Measurements from ENCODE around the gene HPS1.
"Not testable (repeated sequence)": the region's sequence is repeated elsewhere in the genome, so short reads cannot be mapped to it uniquely, and the experiment has no call there.

HPS1 gene

DNA sequence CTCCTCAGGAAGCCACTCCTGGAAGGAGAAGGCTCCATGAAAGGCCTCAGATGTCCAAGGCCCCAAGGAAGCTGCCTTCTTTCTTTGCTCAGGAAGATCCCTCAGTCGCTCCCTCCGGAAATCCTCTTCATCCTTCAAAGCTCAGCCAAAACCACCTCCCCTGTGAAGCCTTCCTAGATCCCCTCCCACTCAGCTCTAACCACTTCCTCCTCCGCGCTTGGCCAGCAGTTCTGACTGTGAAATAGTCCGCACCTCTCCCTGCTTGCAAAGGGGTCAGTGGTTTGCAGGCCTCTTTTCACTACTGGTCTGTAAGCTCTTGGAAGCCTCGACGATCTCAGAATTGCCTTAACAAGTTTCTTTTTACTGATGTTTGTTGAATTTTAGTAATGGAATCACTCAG, 55.7 kb downstream of the HPS1 start:
- DNase-seq (ENCODE audit: low read depth): no peak
- TF ChIP-seq, protein P1, sequence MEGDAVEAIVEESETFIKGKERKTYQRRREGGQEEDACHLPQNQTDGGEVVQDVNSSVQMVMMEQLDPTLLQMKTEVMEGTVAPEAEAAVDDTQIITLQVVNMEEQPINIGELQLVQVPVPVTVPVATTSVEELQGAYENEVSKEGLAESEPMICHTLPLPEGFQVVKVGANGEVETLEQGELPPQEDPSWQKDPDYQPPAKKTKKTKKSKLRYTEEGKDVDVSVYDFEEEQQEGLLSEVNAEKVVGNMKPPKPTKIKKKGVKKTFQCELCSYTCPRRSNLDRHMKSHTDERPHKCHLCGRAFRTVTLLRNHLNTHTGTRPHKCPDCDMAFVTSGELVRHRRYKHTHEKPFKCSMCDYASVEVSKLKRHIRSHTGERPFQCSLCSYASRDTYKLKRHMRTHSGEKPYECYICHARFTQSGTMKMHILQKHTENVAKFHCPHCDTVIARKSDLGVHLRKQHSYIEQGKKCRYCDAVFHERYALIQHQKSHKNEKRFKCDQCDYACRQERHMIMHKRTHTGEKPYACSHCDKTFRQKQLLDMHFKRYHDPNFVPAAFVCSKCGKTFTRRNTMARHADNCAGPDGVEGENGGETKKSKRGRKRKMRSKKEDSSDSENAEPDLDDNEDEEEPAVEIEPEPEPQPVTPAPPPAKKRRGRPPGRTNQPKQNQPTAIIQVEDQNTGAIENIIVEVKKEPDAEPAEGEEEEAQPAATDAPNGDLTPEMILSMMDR (IDR thresholded peaks at IDR 0.05; ENCODE audit: low read depth, low read length, missing control alignments): no peak
- H3K4me3 ChIP-seq (ENCODE audit: low read depth, low read length): no peak overlapping the region

DNA sequence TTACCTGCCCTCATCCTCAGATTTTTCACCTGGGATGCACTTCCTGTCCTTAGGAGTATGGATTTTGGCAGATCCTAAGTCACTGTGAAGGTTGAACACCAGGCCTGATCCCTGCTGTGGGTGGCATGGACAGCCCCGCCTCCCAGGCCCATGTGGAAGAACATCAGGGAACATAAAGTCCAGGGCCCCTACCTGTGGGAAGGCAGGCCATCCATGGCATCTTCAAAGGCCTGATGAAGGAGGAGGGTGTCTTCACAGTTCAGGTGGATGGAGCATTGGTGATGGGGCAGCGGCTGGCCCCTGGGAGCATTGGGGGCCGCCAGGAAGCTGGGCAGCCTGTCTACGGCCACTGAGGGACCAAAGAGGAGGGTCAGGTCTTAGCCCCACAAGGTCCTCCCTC, 56.3 kb downstream of the HPS1 start:
- no peak for DNase-seq (ENCODE audit: low read depth)
- H3K4me3 ChIP-seq (ENCODE audit: low read depth, low read length): no peak overlapping the region
- TF ChIP-seq, protein P1 (IDR thresholded peaks at IDR 0.05; ENCODE audit: low read depth, low read length, missing control alignments): no peak

DNA sequence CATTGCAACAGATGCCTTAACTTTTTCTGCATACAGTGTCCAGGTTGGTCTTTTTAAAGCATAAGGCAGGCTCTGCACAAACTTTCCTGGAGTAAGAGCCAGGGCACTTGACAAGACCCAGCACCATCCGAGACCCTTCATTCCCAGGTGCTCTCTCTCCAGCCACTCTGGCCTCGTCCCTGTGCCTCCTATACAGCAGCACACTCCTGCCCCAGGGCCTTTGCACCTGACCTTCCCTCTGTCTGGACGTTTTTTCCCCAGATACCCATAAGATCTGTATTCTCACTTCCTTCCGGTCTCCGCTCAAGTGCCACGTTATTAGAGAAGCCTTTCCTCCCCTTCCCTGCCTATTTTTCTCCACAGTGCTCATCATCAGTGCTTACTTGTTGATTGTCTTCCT, 57.3 kb downstream of the HPS1 start:
- H3K4me3 ChIP-seq (ENCODE audit: low read depth, low read length): no peak overlapping the region
- TF ChIP-seq, protein P1 (IDR thresholded peaks at IDR 0.05; ENCODE audit: low read depth, low read length, missing control alignments): no peak
- no peak for DNase-seq (ENCODE audit: low read depth)

DNA sequence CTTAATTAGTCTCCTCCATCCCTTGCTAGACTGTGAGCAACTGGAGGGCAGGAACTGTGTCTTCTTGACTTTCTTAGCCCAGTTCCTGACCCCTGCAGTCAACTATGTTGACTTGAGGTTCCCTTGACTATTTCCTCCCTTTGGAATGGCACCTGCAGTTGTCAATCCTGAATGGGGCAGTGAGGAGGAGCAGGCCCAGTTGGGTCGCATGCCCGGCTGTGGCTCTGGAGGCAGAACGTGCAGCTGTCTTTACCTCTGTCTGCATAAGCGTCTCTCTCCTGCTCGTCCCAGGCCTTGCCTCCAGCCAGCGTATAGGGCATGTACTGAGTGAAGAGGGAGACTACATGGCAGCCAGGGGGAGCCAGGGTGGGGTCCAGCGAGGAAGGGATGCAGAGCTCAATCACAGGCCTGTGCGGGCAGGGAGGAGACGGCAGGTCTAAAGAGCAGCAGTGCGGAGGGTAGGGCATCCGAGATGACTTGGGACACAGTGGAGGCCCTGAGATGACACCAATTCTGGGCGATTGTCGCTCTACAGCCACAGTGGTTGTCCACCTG, 58.6 kb downstream of the HPS1 start:
- DNase-seq (ENCODE audit: low read depth): no peak
- TF ChIP-seq, protein P1 (IDR thresholded peaks at IDR 0.05; ENCODE audit: low read depth, low read length, missing control alignments): no peak
- no peak overlapping the region for H3K4me3 ChIP-seq (ENCODE audit: low read depth, low read length)

DNA sequence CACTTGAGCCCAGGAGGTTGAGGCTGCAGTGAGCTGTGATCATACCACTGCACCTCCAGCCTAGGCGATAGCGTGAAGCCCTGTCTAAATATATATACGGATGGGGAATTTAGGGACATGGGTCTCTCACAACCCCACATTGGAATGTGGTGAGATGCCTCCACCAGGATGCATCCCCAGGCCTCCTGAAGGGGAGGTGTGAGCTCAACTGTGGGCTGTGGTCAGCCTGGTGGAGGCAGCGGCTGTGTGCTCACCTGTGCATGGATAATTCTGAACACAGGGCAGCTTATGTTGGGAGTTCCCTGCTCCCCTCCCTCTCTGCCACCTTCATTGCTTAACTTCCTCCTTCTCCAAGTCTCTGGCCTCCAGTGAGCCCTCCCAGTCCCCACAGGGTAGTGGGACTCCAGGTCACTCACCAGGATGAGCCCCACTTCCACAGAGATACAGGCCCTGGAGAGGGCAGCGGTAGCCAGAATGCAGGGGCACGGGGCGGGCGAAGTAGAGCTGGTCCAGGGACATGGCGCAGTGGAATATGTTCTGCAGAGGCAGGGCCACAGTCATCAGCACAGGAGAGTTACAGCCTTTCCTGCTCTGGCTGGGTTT, 62.1 kb downstream of the HPS1 start:
- no peak overlapping the region for H3K4me3 ChIP-seq (ENCODE audit: low read depth, low read length)
- TF ChIP-seq, protein P1 (IDR thresholded peaks at IDR 0.05; ENCODE audit: low read depth, low read length, missing control alignments): no peak
- DNase-seq (ENCODE audit: low read depth): no peak

DNA sequence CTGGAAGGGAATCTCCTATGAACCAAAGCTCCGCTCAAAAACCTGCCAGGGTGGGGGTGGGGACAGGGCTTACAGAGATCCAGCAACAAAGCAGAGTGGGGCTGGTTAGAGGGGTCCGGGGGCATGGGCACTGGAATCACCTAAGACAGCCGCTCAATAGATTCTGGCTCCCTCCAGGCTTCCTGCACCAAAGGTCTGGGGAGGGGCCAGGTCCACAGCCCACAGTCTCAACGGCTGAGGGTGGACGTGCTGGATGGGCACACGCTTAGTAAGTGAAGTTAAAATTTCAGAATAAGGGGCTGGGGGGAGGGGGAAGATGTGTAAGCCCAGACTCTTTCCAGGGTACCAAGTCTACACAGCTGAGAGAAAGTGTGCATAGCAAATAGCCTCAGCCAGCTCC, 62.9 kb downstream of the HPS1 start:
- DNase-seq (ENCODE audit: low read depth): no peak
- H3K4me3 ChIP-seq (ENCODE audit: low read depth, low read length): no peak overlapping the region
- TF ChIP-seq, protein P1 (IDR thresholded peaks at IDR 0.05; ENCODE audit: low read depth, low read length, missing control alignments): no peak

DNA sequence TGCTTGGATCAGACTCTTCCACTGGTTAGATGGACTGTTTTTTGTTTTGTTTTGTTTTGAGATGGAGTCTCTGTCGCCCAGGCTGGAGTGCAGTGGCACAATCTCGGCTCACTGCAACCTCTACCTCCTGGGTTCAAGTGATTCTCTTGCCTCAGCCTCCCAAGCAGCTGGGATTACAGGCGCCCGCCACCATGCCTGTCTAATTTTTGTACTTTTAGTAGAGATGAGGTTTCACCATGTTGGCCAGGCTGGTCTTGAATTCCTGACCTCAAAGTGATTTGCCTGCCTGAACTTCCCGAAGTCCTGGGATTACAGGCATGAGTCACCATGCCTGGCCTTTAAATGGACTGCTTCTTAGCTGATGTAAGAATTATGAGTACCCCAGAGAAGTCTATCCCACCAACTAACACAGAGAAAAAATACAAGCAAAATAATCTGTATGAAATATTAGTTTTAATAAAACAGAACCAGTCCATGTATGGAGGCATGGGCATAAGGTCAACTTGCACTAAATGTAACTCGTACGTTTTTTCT, 63.5 kb downstream of the HPS1 start:
- not testable (repeated sequence) for H3K4me3 ChIP-seq (ENCODE audit: low read depth, low read length); DNase-seq (ENCODE audit: low read depth)
